Fibroblast of skin of scalp (primary cell): ENCODE data around the gene SLC7A5.
A peak's percentile ranks its signal among the peaks of the same experiment; 100 is the strongest.
"Not testable (repeated sequence)": the region's sequence is repeated elsewhere in the genome, so short reads cannot be mapped to it uniquely, and the experiment has no call there.

Experiments used
- DNase-seq: peaks from one replicate; pipeline ENCODE4 v3.0.0-alpha.2; 2013

The SLC7A5 gene

DNA sequence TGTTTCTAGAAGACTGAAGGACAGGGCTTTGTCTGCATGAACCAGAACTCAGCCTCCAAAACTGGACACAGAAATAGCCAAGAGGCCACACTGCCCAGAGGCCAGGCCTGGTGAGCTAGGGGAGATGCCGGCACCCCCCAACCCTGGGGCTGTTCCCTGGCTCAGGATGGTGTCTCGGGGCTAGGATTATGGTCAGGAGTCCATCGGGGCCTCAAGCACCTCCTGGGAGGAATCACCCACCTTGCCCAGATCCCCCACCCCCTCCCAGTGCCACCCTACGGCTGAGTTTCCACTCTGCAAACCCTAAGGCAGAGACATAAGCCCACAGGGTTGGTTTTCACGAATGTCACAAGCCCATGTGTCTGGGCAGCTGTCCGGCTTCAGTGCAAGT is 37.2 kb downstream of the SLC7A5 start:
- DNase-seq: no peak

DNA sequence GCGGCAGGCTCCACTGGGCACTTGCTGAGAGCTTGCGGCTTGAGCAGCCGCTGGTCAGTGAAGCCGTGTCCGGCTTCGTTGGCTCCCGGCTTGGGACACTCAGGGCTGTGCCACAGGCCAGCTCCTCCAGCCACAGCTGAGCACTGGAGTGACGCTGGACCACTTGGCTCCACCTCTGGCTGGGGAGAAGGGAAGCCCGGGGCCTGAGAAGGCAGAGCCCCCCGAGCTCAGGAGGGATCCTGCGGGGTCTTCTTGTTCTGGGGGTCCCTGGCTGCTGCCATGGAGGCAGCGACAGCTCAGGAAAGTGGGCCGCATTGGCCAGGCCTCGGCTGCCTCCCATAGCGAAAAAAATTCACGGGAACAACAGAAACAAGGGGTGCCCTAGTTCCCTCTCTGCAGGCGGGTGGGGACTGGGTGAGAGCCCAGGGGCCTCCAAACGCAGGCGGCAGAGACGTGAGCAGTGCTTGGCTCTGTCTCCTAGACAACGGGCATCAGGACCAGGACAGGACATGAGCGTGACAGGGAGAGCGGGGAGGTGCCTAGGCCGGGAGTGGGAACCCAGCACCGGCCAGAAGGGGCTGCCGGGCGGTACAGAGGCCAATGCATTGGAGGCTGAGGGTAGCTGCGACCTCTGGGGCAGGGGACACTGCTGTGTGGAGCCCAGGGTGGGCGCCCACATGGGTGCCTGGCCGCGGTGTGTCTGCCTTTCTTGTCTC is 37.7 kb downstream of the SLC7A5 start:
- DNase-seq: no peak

DNA sequence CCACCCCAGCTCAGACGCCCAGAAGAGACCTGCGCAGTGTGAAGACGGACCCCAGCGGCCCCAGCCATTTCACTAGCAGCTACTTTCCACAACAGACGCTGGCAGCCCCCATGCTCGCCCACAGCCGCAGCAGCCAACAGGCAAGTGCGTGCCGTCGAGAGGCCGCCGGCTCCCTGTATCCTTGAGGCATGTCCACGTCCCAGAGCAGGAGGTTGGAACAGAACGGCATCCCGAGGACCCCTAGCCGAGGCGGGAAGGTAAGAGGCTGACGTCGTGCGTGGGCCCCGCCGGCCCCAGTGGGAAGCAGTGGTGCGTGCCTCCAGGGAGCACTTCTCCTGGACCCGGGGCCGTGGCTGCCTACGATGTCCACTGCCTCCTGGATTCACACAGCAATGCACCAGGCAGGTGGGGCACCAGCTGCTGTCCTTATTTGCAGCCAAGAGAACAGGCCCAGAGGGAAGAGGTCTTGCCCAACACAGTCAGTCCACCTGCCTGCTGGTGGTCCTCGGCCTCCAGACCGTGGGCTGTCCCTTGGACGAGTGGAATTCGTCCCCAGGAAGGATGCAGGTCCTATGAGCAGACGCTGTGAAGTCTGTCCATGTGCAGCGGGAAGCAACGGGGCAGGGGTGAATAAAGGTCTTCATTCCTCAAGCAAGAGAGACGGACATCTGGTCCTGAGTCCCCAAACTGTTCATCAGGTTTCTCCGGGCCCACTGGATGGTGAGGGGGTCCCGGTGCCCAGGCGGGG is 38.5 kb downstream of the SLC7A5 start:
- no peak for DNase-seq

DNA sequence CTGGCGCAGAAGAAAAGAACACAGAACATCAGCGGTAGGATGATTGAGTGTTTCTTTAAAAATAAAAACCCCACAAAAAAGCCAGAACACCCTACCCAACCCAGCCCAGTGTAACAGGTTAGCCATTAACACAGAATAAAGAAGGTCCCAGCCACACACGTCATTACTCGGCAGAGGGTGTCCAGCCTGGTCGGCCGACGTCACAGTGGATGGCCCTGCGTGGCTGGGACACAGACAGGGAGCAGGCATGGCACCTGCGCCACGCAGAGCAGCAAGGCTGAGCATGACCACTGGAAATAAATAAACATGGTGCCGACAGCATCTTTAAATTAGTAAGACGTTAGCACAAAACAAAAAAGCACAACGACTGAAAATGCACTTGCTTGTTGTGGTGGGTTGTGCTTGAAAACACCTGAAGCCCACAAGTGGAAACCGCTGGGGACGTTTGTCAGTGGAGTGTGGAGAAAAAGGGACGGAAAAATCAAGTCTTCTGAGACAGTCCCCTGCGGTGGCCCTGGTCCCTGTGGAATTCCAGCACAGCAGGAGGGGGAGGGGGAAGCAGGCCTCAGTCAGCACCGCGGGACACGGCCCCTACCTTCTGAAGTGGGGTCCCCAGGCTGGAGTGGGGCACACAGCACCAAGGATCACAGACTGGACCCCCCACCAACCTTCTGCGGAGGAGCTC is 39.2 kb downstream of the SLC7A5 start:
- no peak for DNase-seq

DNA sequence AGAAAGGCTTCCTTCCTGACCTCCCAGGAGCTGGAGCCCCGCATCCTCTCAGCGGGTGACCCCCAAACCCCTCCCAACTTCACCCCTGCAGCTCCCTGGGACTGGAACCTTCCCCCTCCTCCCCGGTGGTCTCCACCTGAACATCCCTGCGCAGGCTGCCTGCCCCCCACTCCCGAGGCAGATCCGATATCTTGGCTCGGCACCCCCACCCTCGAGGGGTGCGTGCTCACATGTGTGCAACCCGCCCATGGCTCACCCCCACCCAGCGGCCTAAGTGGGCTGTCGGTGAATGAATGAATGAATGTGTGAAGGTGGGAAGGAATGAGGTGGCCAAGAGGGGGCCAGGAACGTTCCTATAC is 39.7 kb downstream of the SLC7A5 start:
- no peak for DNase-seq

GRCh38 chr16:87828907-87829621 is 40.2 kb downstream of the SLC7A5 start:
- no peak for DNase-seq

GRCh38 chr16:87828071-87828906 is 41.0 kb downstream of the SLC7A5 start:
- DNase-seq: no peak

GRCh38 chr16:87827588-87827915 is 41.8 kb downstream of the SLC7A5 start:
- DNase-seq: not testable (repeated sequence)

DNA sequence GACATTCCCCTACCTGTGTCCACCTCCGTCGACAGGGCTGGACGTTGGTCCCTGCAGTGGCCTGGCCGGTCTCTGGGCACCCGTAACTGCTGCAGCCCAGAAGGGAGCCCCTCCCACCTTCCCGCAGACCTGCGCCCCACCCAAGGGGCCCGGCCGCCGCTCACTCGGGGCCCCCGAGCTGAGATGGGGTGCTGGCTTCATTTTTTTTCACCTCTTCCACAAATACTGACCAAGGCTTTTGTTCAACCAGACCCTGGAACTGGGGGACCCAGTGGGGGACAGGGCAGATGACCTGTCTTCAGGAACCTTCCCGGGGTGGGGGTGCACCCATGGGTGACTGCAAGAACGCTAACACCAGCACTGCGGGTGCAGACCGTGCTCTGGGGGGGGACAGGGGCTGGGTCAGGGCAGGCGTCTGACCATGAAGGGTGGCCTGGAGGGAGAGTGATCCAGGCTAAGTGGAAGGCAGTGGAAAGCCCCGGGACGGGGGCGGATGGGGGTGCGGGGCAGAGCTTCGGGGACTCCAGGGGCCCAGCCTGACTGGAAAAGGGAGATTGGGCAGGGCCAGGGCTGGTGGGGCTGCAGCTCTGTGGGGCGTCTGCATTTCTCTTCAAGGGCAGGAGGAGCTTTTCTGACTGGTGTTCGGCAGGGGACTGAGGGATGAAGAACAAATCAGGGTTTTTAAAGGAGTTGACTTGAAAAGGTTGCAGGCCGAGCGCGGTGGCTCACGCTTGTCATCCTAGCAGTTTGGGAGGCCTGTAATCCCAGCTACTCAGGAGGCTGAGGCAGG is 42.3 kb downstream of the SLC7A5 start:
- peak; percentile 46 for DNase-seq

GRCh38 chr16:87826407-87826797 is 42.9 kb downstream of the SLC7A5 start:
- not testable (repeated sequence) for DNase-seq

GRCh38 chr16:87825842-87826120 is 43.5 kb downstream of the SLC7A5 start:
- DNase-seq: not testable (repeated sequence)

DNA sequence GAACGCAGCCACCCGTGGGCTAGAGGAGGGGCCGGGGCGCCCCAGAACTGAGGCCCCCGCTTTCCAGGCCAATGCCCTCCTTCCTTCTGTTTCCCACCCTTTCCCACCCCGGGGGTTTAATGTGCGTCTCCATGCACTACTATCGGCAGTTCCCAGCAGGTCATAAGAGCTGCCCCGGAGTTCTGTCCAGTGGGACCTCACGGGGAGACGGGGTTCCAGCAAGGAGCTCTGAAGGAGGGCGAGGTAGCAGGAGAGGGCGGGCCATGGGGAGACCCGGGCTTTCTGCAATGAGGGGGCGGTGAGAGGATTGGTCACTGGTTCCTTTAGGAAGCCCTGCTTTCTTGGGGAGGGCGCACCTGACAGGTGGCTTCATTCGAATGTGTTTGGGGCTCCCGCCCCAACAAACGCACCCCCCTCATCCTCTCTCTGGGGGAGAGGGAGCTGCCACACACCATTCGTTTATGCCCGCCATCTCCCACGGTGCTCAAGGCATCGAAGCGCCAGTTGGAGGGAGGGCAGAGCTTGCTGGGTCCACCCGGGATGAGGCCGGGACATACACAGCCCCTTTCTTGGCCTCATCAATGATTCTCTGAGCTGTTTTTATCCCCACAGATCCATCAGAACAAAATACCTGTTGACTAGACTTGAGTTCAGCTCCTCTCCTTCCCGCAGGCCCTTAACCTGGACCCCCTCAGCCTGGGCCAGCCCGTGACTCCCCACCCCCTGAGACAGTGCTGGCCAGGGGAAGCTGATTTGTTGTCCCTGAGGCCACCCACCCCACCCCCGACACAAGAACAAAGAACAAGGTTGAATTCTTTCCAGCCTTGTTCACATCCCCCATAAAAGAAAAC is 44.1 kb downstream of the SLC7A5 start:
- no peak for DNase-seq

DNA sequence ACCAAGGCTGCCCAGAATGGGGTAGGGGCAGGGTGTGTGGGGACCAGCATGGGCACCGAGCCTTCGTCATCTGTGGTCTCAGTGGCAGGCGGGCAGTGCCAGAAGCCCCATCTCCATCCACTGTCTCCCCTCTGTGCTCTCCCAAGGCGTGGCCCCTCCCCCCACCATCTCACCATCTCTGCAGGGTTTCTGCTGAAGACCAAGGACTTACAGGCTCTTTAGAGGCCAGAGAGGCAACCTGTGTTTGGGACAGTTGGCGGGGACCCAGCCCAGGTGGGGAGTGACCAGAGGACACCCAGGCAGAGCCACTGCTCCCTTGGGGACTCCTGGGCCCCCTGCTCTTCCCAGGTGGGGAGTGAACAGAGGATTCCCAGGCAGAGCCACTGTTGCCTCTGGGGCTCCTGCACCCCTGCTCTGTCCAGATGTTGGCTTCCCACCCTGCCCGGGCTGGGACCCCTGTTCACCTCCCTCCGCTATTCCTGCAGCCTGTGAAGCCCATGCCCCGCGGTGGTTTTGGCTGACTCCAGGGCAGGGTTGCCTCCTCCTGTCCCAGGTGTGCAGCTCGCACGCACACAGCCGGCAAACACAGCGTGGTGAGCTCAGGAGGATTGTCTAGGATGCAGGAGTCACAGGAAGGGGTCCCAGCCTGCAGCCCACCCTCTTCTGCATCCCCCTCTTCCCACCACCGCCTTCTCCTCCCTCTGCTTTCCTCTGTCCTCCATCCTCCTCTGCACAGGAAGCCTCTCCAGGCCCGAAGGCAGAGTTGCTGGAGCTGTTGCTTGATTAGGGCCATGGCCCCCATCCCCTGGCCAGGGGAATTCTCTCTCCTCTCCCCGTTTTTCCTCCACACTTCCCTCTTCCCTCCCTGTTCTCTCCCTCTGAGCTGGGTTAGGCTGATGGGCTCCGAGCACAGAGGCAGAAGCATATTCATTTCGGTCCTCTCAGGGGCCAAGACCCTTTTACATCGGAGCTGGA is 45.0 kb downstream of the SLC7A5 start:
- DNase-seq: peak; percentile 39

DNA sequence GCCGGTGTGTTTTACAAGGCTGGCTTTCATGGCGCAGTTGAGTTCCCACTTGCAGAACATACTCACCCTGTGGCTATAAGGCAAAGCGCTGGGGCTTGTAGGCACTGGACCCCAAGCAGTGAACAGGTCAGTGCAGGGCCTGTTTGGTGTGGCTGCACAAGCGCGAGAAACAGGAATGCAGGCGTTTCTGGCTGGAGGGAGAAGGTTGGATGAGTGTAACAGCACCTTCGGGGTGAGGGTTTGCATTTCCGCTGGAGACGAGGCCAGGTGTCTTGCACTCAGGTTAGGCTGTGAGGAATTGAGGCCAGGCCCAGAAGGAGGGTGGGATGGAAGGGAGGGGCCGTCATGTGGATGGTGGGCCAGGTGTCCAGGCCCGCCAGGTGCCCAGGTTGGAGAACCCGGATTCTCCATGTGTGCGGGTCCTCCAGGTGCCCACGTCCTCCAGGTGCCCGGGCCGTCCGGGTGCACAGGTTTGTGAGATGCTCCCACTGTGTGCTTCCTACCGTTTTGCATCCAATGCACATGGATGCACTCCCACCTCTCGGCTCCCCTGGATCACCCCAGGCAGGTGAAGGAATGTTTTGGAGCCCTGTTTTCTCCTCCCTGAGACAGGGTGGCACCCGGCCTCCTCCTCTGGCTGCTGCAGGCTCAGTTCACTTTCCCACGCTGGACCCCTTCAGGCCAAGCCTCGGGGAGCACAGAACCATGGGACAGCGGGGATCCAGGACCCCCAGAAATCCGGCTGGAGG is 46.0 kb downstream of the SLC7A5 start:
- no peak for DNase-seq

GRCh38 chr16:87822108-87822970 is 47.0 kb downstream of the SLC7A5 start:
- DNase-seq: no peak

GRCh38 chr16:87821376-87822107 is 47.8 kb downstream of the SLC7A5 start:
- no peak for DNase-seq

GRCh38 chr16:87819983-87820382 is 49.3 kb downstream of the SLC7A5 start:
- DNase-seq: no peak
